CD14-positive monocyte (primary cell): ENCODE measurements around the gene RGL3. TPM values are rescaled to one million over a fixed set of nuclear protein-coding genes. Genes with fewer than 3 reads are reported as not detected.

ENCODE experiments used
- DNase-seq, 3 donors: peaks; one replicate each; pipeline ENCODE4 v3.0.0-alpha.2; 2011 to 2022
- H2AFZ ChIP-seq: 2 replicates; pipeline ENCODE4 v1.6.0; 2012; ENCODE audit warnings: mild to moderate bottlenecking, low read depth, low read length, inconsistent platforms; ENCODE audit not compliant: insufficient read depth, poor library complexity, severe bottlenecking
- H3K27ac ChIP-seq, 2 donors: 1 replicate in 1 of 2; 2 replicates in 1 of 2; pipeline ENCODE4 v1.5.1; 2012 to 2013; ENCODE audit warnings: low read length in 2 of 2, control low read depth in 1 of 2, inconsistent platforms in 1 of 2, low read depth in 1 of 2, mild to moderate bottlenecking in 1 of 2
- H3K27me3 ChIP-seq, 2 donors: one replicate each; pipeline versions ENCODE4 v1.6.0 to v1.6.1; 2011 to 2013; ENCODE audit warnings: low read length in 2 of 2; ENCODE audit not compliant: control insufficient read depth in 2 of 2, insufficient read depth in 2 of 2
- H3K36me3 ChIP-seq, 2 donors: replicated peaks in 1 of 2; 1 replicate in 1 of 2; 2 replicates in 1 of 2; pipeline versions ENCODE4 v1.5.1 to v1.6.1; 2012 to 2013; ENCODE audit warnings: low read length in 2 of 2, control low read depth in 1 of 2, inconsistent platforms in 1 of 2, mild to moderate bottlenecking in 1 of 2; ENCODE audit not compliant: insufficient read depth in 2 of 2, control insufficient read depth in 1 of 2
- H3K4me1 ChIP-seq, 2 donors: 1 replicate in 1 of 2; 2 replicates in 1 of 2; pipeline versions ENCODE4 v1.5.1 to v1.6.1; 2012 to 2013; ENCODE audit warnings: low read length in 2 of 2, control low read depth in 1 of 2, inconsistent platforms in 1 of 2, mild to moderate bottlenecking in 1 of 2, moderate library complexity in 1 of 2; ENCODE audit not compliant: insufficient read depth in 2 of 2, control insufficient read depth in 1 of 2
- H3K4me2 ChIP-seq: replicated peaks from 2 replicates; pipeline ENCODE3; 2012; ENCODE audit warnings: low read length, moderate library complexity, mild to moderate bottlenecking; ENCODE audit not compliant: poor library complexity, severe bottlenecking; ENCODE audit errors: extremely low read depth
- H3K4me3 ChIP-seq, 3 experiments: fragments of 200-600 bp in 1 of 3; sonication (generic) in 1 of 3; replicated peaks in 1 of 3; 1 replicate in 2 of 3; 2 replicates in 1 of 3; pipeline ENCODE4 v1.5.1; 2011 to 2013; ENCODE audit warnings: low read length in 3 of 3, mild to moderate bottlenecking in 3 of 3, control low read depth in 2 of 3, low read depth in 2 of 3, inconsistent platforms in 1 of 3, moderate library complexity in 1 of 3
- H3K79me2 ChIP-seq: 2 replicates; pipeline ENCODE4 v1.6.0; 2012; ENCODE audit warnings: mild to moderate bottlenecking, control low read depth, inconsistent platforms, low read length, moderate library complexity; ENCODE audit not compliant: insufficient read depth
- H3K9ac ChIP-seq: 2 replicates; pipeline ENCODE4 v1.6.0; 2017; ENCODE audit warnings: low read length, mild to moderate bottlenecking; ENCODE audit not compliant: insufficient read depth, poor library complexity, severe bottlenecking
- H3K9me3 ChIP-seq, 2 donors: replicated peaks in 1 of 2; 1 replicate in 1 of 2; 2 replicates in 1 of 2; pipeline versions ENCODE4 v1.5.1 to v1.6.1; 2012 to 2013; ENCODE audit warnings: low read length in 2 of 2, control low read depth in 1 of 2; ENCODE audit not compliant: control insufficient read depth in 1 of 2, insufficient read depth in 1 of 2
- H4K20me1 ChIP-seq: 2 replicates; pipeline ENCODE4 v1.6.0; 2012; ENCODE audit warnings: mild to moderate bottlenecking, low read length, control low read depth, moderate library complexity; ENCODE audit not compliant: insufficient read depth
- H3K27ac Mint-ChIP-seq, 7 donors: one replicate each; pipeline ENCODE4 v1.8.0; 2020; ENCODE audit warnings: mild to moderate bottlenecking in 7 of 7, mixed read lengths in 7 of 7, moderate library complexity in 6 of 7, inconsistent platforms in 2 of 7
- H3K27me3 Mint-ChIP-seq, 3 donors: one replicate each; pipeline ENCODE4 v1.8.0; 2021 to 2022; ENCODE audit warnings: low read depth in 3 of 3, mild to moderate bottlenecking in 3 of 3, mixed read lengths in 3 of 3, moderate library complexity in 3 of 3, inconsistent platforms in 1 of 3
- H3K36me3 Mint-ChIP-seq, 2 donors: one replicate each; pipeline ENCODE4 v1.8.0; 2020; ENCODE audit warnings: mixed read lengths in 2 of 2, inconsistent platforms in 1 of 2, mild to moderate bottlenecking in 1 of 2
- H3K4me1 Mint-ChIP-seq: one replicate; pipeline ENCODE4 v1.8.0; 2020; ENCODE audit warnings: mild to moderate bottlenecking, mixed read lengths
- H3K4me3 Mint-ChIP-seq, 2 donors: one replicate each; pipeline ENCODE4 v1.8.0; 2020; ENCODE audit warnings: mild to moderate bottlenecking in 2 of 2, mixed read lengths in 2 of 2, moderate library complexity in 1 of 2
- H3K9me3 Mint-ChIP-seq, 7 donors: one replicate each; pipeline ENCODE4 v1.8.0; 2020 to 2022; ENCODE audit warnings: mixed read lengths in 7 of 7, mild to moderate bottlenecking in 6 of 7, moderate library complexity in 6 of 7, inconsistent platforms in 2 of 7
- CTCF ChIP-seq: fragments of 200-600 bp; IDR thresholded peaks from one replicate; pipeline ENCODE4 v1.8.0; 2022; ENCODE audit warnings: antibody characterized with exemption, mild to moderate bottlenecking
- WGBS: methylation state at CpG from one replicate; pipeline ENCODE4 v1.1.5; 2013; ENCODE audit warnings: missing lambda C conversion rate; ENCODE audit not compliant: insufficient coverage; 5-methylcytosine and 5-hydroxymethylcytosine counted together
- intact Hi-C, 2 donors: fragments of 100-400 bp; cut with micrococcal nuclease; formaldehyde crosslinking; loops; one replicate each; pipeline versions ENCODE4 v1.15.0 to v1.15.1; 2023
- polyA plus RNA-seq, 3 donors: library from polyadenylated mRNA; depleted of rRNA in 1 of 3; unstranded in 2 of 3; stranded (reverse) in 1 of 3; fragments of 300-500 nt in 2 of 3; fragments of >200 nt in 1 of 3; fragmentation: Illumina TruSeq in 2 of 3; gene quantifications; 1 replicate in 2 of 3; 2 replicates in 1 of 3; pipeline ENCODE4 v1.2.3, GENCODE V29; 2012 to 2021

Gene RGL3
- polyA plus RNA-seq, 3 donors, result 1.7 TPM; not detected in 2

DNA sequence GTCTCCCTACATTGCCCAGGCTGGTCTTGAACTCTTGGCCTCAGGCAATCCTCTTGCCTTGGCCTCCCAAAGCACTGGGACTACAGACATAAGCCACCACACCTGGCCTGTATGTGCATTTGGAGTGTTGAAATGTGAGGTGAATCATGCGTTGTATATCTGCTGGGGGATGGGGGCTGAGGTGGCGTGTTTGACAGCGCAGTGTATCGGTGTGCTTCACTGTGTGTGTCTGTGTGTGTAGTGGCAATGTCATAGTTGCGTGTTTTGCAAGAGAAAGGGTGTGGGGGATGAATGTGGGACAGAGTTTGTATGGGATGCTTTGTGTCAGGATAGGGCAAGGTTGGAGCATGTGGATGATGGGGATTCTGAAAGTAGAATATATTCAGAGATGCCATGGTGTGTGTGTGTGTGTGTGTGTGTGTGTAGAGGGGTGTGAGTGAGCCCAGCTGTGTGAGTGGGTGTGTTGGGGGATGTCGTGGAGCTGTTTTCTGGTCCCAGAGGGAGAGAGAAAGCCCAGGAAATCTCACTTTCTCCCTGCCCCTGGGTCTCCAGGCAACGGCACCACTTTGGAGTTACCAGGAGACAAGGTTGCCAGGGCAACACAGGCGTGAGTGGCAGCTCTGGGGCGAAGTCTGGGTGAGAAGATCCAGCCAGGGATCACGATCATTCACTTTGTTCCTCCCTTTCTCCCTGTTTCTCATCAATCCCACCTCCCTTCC lies 45.8 kb downstream of the RGL3 start:
- H3K9ac ChIP-seq, result peak overlapping the region; percentile 66
- H3K27ac Mint-ChIP-seq, result peak overlapping the region in 4 of 7 donors; percentile 5 to 53 (median 27)
- peak overlapping the region; percentile 85 to 91 for H3K27ac ChIP-seq
- H3K27me3 ChIP-seq, result no peaks in the 10 kb centered on the region
- peak overlapping the region; percentile 100 for H3K4me2 ChIP-seq
- H3K4me3 ChIP-seq, result peak overlapping the region in 2 of 3 experiments; percentile 73 to 93
- H3K36me3 ChIP-seq, result no peaks in the 10 kb centered on the region
- peak overlapping the region; percentile 81 for H2AFZ ChIP-seq
- peaks cover 41 to 48% of the 10 kb centered on the region in 2 donors for H3K4me1 ChIP-seq
- H3K36me3 Mint-ChIP-seq, result peaks cover 22 to 33% of the 10 kb centered on the region in 2 donors
- H3K4me1 Mint-ChIP-seq, result peaks cover 6% of the 10 kb centered on the region
- intact Hi-C loops, result loop anchor here in 1 of 2 donors (2.0 to 5.0 kb wide), 2 partner anchors 27 to 36 kb away; partner anchors contain the start of genes CCDC159, RAB3D and TMEM205
- H3K9me3 ChIP-seq, result no peaks in the 10 kb centered on the region
- no peaks in the 10 kb centered on the region for H3K9me3 Mint-ChIP-seq
- peaks cover 29% of the 10 kb centered on the region for H3K79me2 ChIP-seq
- DNase-seq, result no peak
- no peak for TF ChIP-seq CTCF
- peak overlapping the region in 1 of 2 donors; percentile 41 for H3K4me3 Mint-ChIP-seq
- no peaks in the 10 kb centered on the region for H4K20me1 ChIP-seq
- 66% methylated on average over 8 of the region's 10 CpGs for WGBS
- H3K27me3 Mint-ChIP-seq, result peaks cover 0 to 2% (median 0%) of the 10 kb centered on the region in 3 donors

DNA sequence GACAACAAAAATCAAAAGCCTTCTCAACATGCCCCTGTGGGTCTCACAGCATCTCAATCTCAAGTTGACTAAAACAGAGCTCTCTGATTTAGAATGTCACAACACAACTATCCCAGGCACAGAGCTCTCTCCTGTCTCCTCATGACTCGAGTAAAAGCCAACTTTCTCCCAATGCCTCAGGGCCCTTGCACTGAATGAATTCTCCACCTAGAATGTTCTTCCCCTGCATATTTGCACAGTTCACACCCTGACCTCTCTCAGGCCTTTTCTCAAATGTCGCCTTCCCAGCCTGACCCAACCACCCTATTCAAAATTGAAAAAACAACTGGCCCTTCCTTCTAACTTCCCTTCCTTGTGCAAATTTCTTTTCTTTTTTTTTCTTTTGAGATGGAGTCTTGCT lies 48.4 kb downstream of the RGL3 start:
- Mint-ChIP-seq H3K4me3 (no peak overlapping the region), H3K27ac (no peak overlapping the region), H3K27me3 (peaks cover 0 to 2% (median 0%) of the 10 kb centered on the region in 3 donors), H3K36me3 (peaks cover 25 to 37% of the 10 kb centered on the region in 2 donors), H3K9me3 (no peaks in the 10 kb centered on the region), H3K4me1 (no peaks in the 10 kb centered on the region)
- peaks cover 5% of the 10 kb centered on the region for H4K20me1 ChIP-seq
- H3K4me2 ChIP-seq, result no peak overlapping the region
- TF ChIP-seq CTCF, result no peak
- H3K4me1 ChIP-seq, result peaks cover 17 to 22% of the 10 kb centered on the region in 2 donors
- WGBS, result 96% methylated on average over 2 of the region's 2 CpGs
- no peaks in the 10 kb centered on the region for H3K9me3 ChIP-seq
- peaks cover 7% of the 10 kb centered on the region for H3K79me2 ChIP-seq
- no peak overlapping the region for H3K4me3 ChIP-seq
- H3K27me3 ChIP-seq, result no peaks in the 10 kb centered on the region
- H3K27ac ChIP-seq, result no peak overlapping the region
- no peak overlapping the region for H3K9ac ChIP-seq
- H3K36me3 ChIP-seq, result peaks cover 5 to 9% of the 10 kb centered on the region in 2 donors
- intact Hi-C loops, result loop anchor here in 1 of 2 donors (5.0 kb wide), 1 partner anchor 33 kb away; the partner anchor contains the start of gene RAB3D
- no peak for DNase-seq
- no peak overlapping the region for H2AFZ ChIP-seq
